IPS DF 4.7 (cell line): ENCODE data around the gene NR2E3.

ENCODE experiments used
- DNase-seq: peaks from one replicate; pipeline ENCODE4 v3.0.0-alpha.2; 2013; ENCODE audit warnings: low spot score; ENCODE audit errors: extremely low read depth

The NR2E3 gene

GRCh38 chr15:71810256-71811035 is at the start of gene NR2E3:
TSS of gene NR2E3 (plus strand) at chr15:71810554. CDS start at chr15:71810744, 190 bp downstream.
- DNase-seq = no peak

- DNase-seq = no peak
Observed at GRCh38 chr15:71760852-71761251, 49.5 kb upstream of the NR2E3 start.

GRCh38 chr15:71761649-71762048 is 48.7 kb upstream of the NR2E3 start:
- DNase-seq = no peak

DNA sequence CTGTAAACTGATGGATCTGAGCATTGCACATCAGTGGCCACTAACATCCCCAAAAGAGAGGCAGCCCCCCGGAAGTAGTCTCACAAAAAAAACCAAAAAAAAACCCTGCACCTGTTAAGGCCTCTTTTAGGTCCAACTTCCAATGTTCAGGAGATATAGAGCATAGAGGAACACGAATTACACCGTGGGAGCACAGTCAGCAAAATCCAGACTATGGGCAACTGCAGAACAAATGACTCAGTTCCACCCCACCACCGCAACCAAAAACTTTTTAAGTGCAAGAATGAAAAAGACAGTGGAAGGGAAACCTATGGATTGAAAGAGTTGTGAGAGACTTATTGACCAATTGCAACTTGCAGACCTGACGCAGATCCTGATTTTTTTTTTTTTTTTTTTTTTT is 42.2 kb upstream of the NR2E3 start:
- DNase-seq = no peak

GRCh38 chr15:71773206-71773859 is 37.0 kb upstream of the NR2E3 start:
- no peak for DNase-seq

DNA sequence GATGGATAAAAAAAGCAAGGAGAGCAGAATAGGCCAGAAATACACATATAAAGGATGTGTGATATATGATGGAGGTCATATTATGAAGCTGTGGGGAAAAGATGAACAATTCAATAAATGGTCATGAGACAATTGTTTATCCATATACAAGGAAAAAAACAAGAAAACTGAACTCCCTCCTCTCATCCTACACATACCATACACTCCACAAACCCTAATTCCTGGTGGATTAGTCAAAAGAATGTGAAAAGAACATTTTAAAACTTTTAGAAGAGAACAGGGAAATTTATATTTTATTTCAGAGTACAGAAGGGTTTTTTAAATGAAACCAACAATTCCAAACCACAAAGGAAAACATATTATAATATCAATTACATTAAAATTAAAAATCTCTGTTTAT is 34.5 kb upstream of the NR2E3 start:
- no peak for DNase-seq

DNA sequence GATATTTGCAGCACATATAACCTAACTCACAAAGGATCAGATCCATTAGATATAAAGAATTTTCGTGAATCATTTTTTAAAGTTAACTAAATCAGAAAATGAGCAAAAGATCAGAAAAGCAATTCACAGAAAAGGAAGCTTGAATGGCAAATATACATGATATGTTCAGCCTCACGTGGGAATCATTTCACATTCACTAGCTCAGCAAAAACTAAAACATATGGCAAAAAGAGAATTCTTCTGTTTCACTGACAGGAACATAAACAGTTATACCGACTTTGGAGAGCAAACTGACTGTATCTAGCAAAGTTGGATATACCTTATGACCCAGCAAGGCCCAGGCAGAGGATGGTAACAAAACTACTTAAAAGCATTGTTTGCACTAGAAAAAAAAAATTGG is 34.0 kb upstream of the NR2E3 start:
- DNase-seq = no peak

- no peak for DNase-seq
Observed at GRCh38 chr15:71777216-71777943, 33.0 kb upstream of the NR2E3 start.

- DNase-seq = no peak
Observed at GRCh38 chr15:71779073-71779797, 31.1 kb upstream of the NR2E3 start.

DNA sequence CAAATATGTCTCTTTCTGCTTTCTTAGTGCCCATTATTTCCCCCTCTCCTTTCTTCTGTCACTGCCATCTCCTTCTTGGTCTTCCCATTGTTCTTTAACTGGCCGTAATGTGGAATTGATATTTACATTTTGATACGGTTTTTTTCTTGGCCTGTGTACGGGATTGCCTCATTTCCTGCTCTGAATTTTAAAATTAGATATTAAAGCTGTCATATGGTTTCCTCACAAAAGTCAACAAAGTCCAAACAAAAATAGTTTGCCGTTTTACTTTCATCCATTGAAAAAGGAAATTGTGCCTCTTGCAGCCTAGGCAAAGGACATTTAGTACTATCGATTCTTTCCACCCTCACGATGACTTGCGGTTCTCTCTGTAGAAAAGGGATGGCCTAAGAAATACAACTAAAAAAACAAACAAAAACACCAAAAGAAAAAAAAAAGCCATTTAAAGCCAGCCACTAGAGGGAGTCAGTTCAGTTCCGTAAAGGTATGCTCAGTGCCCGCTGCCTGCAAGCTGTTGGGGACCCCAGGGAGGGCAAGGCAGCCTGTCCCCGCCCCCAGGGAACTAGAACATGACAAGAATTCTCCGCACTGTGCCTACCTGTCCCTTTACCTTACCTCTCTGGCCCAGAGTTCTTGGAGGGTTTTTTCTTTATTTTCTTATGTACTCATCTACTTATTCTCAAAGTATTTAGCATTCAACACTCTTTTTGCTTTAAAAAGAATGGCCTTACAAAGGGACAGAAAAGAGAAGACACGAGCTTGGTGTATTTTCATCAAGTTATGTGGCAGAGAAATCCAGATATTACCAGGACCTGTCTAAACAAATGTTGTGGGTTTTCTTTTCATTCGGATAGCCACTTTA is 30.0 kb upstream of the NR2E3 start:
- no peak for DNase-seq

- no peak for DNase-seq
Observed at GRCh38 chr15:71781179-71781964, 29.0 kb upstream of the NR2E3 start.

GRCh38 chr15:71781965-71782265 is 28.4 kb upstream of the NR2E3 start:
- DNase-seq = no peak

DNA sequence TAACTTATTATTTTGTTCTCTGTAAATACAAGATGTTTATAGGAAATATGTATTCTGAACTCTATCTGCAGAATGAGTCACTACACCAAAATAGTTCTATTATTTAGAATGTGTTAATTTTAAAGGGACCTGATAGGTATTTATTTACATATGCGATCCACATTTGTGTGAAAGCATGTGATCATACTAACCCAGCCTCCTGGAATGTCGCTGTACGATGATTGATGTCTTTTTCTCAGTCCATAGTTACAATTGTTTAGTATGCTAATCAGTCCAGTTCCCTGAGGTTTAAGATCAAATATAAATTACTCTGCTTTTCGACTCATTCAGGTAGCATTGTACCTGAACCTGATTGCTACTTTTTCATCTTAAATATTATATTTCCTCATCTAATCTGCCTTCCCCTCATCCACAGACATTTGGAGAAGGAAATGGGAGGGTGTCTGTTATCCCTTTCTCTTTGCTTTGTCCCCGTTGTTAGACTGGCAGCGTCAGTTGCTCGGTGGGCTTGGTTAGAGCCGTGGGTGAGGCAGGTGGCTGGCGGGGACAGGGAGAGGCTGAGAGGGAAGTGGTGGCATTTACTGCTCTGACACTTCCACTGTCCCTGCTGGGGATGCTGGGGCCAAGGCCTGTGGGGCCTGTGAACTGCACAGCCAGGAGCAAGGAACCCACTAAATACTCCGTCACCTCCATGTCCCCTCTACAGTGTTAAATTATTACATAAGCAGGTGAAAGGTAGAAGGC is 27.8 kb upstream of the NR2E3 start:
- no peak for DNase-seq

- DNase-seq = no peak
Observed at GRCh38 chr15:71784719-71785118, 25.6 kb upstream of the NR2E3 start.

- no peak for DNase-seq
Observed at GRCh38 chr15:71785996-71786395, 24.4 kb upstream of the NR2E3 start.

GRCh38 chr15:71786673-71787072 is 23.7 kb upstream of the NR2E3 start:
- DNase-seq = no peak

GRCh38 chr15:71788646-71789579 is 21.4 kb upstream of the NR2E3 start:
- no peak for DNase-seq

DNA sequence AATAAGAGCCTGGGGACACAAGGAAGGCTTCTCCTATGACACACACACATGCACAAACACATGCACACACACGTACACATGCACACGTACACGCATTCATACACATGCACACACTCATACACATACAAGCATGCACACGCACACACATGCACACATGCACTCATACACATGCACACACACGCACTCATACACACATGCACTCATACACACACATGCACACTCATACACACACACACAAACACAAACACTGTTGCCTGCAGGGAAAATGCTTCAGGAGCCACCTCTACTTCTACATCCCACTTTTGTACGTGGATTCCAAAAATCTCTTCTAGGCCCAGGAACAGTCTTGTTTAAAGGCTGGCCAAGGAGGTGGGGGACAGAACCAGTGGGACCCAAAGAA is 20.7 kb upstream of the NR2E3 start:
- DNase-seq = no peak
